Left renal pelvis (tissue), 4 donors: Measurements from ENCODE around the gene BEST2. TPM values are rescaled to one million over a fixed set of nuclear protein-coding genes. Genes with fewer than 3 reads are reported as not detected.
A peak's percentile ranks its signal among the peaks of the same experiment; 100 is the strongest.

Source experiments
- DNase-seq, 4 donors: peaks; one replicate each; pipeline ENCODE4 v3.0.0-alpha.2; 2013; ENCODE audit warnings: low read depth in 4 of 4, low spot score in 3 of 4
- polyA plus RNA-seq, 4 donors: library from polyadenylated mRNA; unstranded; fragments of 120-200 nt; gene quantifications; one replicate each; pipeline ENCODE4 v1.2.1, GENCODE V29; 2013; ENCODE audit not compliant: insufficient read length in 4 of 4

The BEST2 gene
- polyA plus RNA-seq, 4 donors, result 0.23 TPM; not detected in 3

GRCh38 chr19:12785431-12786031 is 33.9 kb downstream of the BEST2 start:
- no peak for DNase-seq

- no peak for DNase-seq
Measured at GRCh38 chr19:12786141-12786870, 34.7 kb downstream of the BEST2 start.

DNA sequence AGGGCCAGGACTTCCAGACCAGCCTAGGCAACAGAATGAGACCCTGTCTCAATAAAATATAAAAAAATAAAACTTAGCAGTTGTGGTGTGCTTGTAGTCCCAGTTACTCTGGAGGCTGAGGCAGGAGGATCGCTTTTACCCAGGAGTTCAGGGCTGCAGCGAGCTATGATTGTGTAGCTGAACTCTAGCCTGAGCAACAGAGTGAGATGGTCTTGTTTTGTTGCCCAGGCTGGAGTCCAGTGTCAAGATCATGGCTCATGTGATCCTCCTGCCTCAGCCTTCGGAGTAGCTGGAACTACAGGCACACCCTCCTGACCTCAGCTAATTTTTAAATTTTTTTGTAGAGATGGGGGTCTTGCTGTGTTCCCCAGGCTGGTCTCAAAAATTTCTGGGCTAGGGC is 35.4 kb downstream of the BEST2 start:
- no peak for DNase-seq

DNA sequence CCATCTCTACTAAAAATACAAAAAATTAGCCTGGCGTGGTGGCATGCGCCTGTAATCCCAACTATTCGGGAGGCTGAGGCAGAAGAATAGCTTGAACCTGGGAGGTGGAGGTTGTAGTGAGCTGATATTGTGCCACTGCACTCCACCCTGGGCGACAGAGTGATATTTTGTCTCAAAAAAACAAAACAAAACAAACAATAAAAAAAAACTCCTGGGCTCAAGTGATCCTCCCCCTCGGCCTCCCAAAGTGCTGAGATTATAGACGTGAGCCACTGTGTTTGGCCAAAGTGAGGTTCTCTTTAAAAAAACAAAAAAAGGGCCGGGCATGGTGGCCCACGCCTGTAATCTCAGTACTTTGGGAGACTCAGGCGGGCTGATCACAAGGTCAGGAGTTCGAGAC is 35.9 kb downstream of the BEST2 start:
- no peak for DNase-seq

GRCh38 chr19:12788042-12788681 is 36.6 kb downstream of the BEST2 start:
- DNase-seq, result no peak

- no peak for DNase-seq
Measured at GRCh38 chr19:12788682-12789097, 37.1 kb downstream of the BEST2 start.

GRCh38 chr19:12789098-12789903 is 37.7 kb downstream of the BEST2 start:
- no peak for DNase-seq

DNA sequence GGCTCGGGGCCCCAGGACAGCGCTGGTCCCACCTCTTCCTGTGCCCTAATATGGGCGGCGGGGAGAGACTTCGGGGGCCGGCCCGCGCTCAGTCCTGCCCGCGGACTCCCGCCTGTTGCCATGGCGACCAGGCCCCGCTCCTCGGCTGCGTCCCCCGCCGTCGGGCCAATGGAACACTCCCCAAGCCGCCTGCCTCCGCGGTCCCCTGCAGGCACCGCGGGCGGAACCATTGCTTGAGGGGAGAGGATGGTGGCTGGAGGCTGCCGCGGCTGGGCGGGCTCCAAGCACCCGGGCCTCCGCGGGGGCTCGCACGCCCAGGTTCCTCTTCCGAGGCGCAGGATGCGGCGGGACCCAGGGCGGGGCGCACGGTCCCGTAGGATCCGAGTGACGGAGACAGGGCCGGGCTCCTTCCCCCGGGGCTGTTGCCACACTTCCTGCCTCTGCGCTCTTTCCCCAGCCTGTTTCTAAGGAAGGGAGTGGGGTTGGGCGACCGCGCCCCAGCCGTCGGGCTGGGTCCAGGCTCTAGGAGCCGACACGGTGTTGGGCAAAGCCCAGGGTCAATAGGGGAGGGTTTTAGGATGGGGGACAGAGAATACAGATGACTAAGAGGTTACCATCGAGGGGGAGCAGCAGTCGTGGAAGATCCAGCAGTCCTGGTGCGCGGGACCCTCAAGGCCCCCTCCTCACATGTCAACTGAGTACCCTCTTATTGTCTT is 38.5 kb downstream of the BEST2 start:
- DNase-seq, result peak in 3 of 4 donors; percentile 84 to 92 (median 87)

GRCh38 chr19:12790628-12791344 is 39.2 kb downstream of the BEST2 start:
- DNase-seq, result no peak

DNA sequence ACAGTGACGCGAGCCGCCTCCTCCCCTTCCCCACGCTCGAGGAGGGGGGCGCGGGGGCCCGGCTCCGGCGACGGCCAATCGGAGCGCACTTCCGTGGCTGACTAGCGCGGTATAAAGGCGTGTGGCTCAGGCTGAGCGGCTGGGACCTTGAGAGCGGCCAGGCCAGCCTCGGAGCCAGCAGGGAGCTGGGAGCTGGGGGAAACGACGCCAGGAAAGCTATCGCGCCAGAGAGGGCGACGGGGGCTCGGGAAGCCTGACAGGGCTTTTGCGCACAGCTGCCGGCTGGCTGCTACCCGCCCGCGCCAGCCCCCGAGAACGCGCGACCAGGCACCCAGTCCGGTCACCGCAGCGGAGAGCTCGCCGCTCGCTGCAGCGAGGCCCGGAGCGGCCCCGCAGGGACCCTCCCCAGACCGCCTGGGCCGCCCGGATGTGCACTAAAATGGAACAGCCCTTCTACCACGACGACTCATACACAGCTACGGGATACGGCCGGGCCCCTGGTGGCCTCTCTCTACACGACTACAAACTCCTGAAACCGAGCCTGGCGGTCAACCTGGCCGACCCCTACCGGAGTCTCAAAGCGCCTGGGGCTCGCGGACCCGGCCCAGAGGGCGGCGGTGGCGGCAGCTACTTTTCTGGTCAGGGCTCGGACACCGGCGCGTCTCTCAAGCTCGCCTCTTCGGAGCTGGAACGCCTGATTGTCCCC is 39.9 kb downstream of the BEST2 start, which contains the start of gene JUNB:
Gene JUNB (plus strand): TSS at position 142 of the 706 bp plus-strand sequence. CDS start 286 bp downstream, at position 428.
- DNase-seq, result peak in 2 of 4 donors; percentile 80 to 85

DNA sequence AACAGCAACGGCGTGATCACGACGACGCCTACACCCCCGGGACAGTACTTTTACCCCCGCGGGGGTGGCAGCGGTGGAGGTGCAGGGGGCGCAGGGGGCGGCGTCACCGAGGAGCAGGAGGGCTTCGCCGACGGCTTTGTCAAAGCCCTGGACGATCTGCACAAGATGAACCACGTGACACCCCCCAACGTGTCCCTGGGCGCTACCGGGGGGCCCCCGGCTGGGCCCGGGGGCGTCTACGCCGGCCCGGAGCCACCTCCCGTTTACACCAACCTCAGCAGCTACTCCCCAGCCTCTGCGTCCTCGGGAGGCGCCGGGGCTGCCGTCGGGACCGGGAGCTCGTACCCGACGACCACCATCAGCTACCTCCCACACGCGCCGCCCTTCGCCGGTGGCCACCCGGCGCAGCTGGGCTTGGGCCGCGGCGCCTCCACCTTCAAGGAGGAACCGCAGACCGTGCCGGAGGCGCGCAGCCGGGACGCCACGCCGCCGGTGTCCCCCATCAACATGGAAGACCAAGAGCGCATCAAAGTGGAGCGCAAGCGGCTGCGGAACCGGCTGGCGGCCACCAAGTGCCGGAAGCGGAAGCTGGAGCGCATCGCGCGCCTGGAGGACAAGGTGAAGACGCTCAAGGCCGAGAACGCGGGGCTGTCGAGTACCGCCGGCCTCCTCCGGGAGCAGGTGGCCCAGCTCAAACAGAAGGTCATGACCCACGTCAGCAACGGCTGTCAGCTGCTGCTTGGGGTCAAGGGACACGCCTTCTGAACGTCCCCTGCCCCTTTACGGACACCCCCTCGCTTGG is 40.7 kb downstream of the BEST2 start:
- DNase-seq, result no peak

- DNase-seq, result no peak
Measured at GRCh38 chr19:12792853-12793289, 41.3 kb downstream of the BEST2 start.

- DNase-seq, result peak in 2 of 4 donors; percentile 87 to 89
Measured at GRCh38 chr19:12793290-12794195, 42.0 kb downstream of the BEST2 start.

GRCh38 chr19:12794196-12794941 is 42.8 kb downstream of the BEST2 start:
- DNase-seq, result no peak

- DNase-seq, result no peak
Measured at GRCh38 chr19:12794971-12795381, 43.4 kb downstream of the BEST2 start.
